Gastrocnemius medialis (tissue), 4 donors: ENCODE measurements around the gene FSTL1.

Experiments
- POLR2A ChIP-seq, 2 donors: fragments of 450-650 bp; IDR thresholded peaks; one replicate each; pipeline ENCODE4 v1.6.1; 2017; ENCODE audit warnings: antibody characterized with exemption in 2 of 2, mild to moderate bottlenecking in 2 of 2, moderate library complexity in 2 of 2
- TF ChIP-seq, protein P1 (sequence below), 5 experiments: fragments of 450-650 bp in 3 of 5; fragments of 200-600 bp in 2 of 5; sonication (generic) in 2 of 5; IDR thresholded peaks in 4 of 5; conservative IDR thresholded peaks in 1 of 5; 1 replicate in 4 of 5; 2 replicates in 1 of 5; pipeline ENCODE4 v1.5.1; 2016 to 2019; ENCODE audit warnings: antibody characterized with exemption in 5 of 5, mild to moderate bottlenecking in 3 of 5, moderate library complexity in 3 of 5

DNA sequence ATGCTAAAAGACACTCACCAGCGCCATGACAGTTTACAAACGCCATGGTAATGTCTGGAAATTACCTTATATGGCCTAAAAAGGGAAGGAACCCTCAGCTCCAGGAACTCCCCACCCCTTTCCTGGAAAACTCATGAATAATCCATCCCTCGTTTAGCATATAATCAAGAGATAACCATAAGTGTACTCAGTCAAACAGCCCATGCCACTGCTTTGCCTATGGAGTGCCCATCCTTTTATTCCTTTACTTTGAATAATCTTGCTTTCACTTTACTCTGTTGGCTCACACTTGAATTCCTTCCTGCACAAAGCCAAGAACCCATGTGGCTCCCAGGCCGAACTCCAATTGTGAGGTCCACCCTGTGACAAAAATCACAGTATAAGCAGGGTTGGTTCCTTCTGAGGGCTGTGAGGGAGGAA is 19.1 kb upstream of the FSTL1 start:
- TF ChIP-seq, protein P1, sequence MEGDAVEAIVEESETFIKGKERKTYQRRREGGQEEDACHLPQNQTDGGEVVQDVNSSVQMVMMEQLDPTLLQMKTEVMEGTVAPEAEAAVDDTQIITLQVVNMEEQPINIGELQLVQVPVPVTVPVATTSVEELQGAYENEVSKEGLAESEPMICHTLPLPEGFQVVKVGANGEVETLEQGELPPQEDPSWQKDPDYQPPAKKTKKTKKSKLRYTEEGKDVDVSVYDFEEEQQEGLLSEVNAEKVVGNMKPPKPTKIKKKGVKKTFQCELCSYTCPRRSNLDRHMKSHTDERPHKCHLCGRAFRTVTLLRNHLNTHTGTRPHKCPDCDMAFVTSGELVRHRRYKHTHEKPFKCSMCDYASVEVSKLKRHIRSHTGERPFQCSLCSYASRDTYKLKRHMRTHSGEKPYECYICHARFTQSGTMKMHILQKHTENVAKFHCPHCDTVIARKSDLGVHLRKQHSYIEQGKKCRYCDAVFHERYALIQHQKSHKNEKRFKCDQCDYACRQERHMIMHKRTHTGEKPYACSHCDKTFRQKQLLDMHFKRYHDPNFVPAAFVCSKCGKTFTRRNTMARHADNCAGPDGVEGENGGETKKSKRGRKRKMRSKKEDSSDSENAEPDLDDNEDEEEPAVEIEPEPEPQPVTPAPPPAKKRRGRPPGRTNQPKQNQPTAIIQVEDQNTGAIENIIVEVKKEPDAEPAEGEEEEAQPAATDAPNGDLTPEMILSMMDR (IDR thresholded peaks at IDR 0.05 in 4 of 5, conservative IDR thresholded peaks at IDR 0.05 in 1 of 5): no peak
- no peak for TF ChIP-seq POLR2A (IDR thresholded peaks at IDR 0.05)
